Esophagus muscularis mucosa (tissue), 4 donors: ENCODE data around the gene TCP11. TPM values are rescaled to one million over a fixed set of nuclear protein-coding genes. Genes with fewer than 3 reads are reported as not detected.

Source experiments
- DNase-seq: peaks from one replicate; pipeline ENCODE4 v3.0.0-alpha.2; 2017; ENCODE audit errors: extremely low spot score
- H3K27ac ChIP-seq, 4 donors: fragments of 200-600 bp; sonication (generic); replicated peaks in 1 of 4; 1 replicate in 3 of 4; 2 replicates in 1 of 4; pipeline ENCODE4 v1.5.1; 2016 to 2019; ENCODE audit warnings: mild to moderate bottlenecking in 1 of 4
- H3K27me3 ChIP-seq, 4 donors: fragments of 200-600 bp; sonication (generic); one replicate each; pipeline versions ENCODE4 v1.5.1 to v1.6.0; 2016 to 2019
- H3K36me3 ChIP-seq, 4 donors: fragments of 200-600 bp; sonication (generic); one replicate each; pipeline ENCODE4 v1.5.1; 2016 to 2019
- H3K4me1 ChIP-seq, 4 donors: fragments of 200-600 bp; sonication (generic); one replicate each; pipeline ENCODE4 v1.5.1; 2016 to 2019
- H3K4me3 ChIP-seq, 4 donors: fragments of 200-600 bp; sonication (generic); 1 replicate in 2 of 4; 2 replicates in 2 of 4; pipeline ENCODE4 v1.5.1; 2016 to 2019; ENCODE audit warnings: mild to moderate bottlenecking in 4 of 4, moderate library complexity in 1 of 4
- H3K9me3 ChIP-seq, 4 donors: fragments of 200-600 bp; sonication (generic); 1 replicate in 3 of 4; 2 replicates in 1 of 4; pipeline ENCODE4 v1.5.1; 2016 to 2019
- CTCF ChIP-seq, 3 experiments: fragments of 200-600 bp in 2 of 3; fragments of 450-650 bp in 1 of 3; sonication (generic) in 2 of 3; IDR thresholded peaks; one replicate each; pipeline ENCODE4 v1.5.1; 2017 to 2019; ENCODE audit warnings: antibody characterized with exemption in 3 of 3, mild to moderate bottlenecking in 2 of 3, moderate library complexity in 1 of 3
- EP300 ChIP-seq: sonication (generic); formaldehyde crosslinking; IDR thresholded peaks from one replicate; pipeline ENCODE4 v1.6.1; 2017; ENCODE audit warnings: antibody characterized with exemption
- POLR2A ChIP-seq: fragments of 450-650 bp; IDR thresholded peaks from one replicate; pipeline ENCODE4 v1.6.1; 2017; ENCODE audit warnings: antibody characterized with exemption, moderate library complexity, mild to moderate bottlenecking, low read depth
- POLR2AphosphoS5 ChIP-seq, 2 donors: sonication (generic); formaldehyde crosslinking; IDR thresholded peaks; one replicate each; pipeline ENCODE4 v1.6.1; 2017; ENCODE audit warnings: antibody characterized with exemption in 2 of 2
- WGBS: methylation state at CpG from one replicate; pipeline ENCODE4 v1.1.5; 2018; 5-methylcytosine and 5-hydroxymethylcytosine counted together
- intact Hi-C: fragments of 100-400 bp; cut with DNase I; formaldehyde crosslinking; loops from one replicate; pipeline ENCODE4 v1.15.1; 2023
- total RNA-seq, 4 donors: library from RNA; depleted of rRNA; stranded (reverse); fragments of >200 nt; gene quantifications; one replicate each; pipeline versions ENCODE4 v1.1.0 to v1.2.1, GENCODE V29; 2016

Gene TCP11
- 1 to 10 TPM in 1 of 4 donors, under 1 TPM in 2, not detected in 1; 0.75 to 1.1 (median 0.83) TPM for total RNA-seq

DNA sequence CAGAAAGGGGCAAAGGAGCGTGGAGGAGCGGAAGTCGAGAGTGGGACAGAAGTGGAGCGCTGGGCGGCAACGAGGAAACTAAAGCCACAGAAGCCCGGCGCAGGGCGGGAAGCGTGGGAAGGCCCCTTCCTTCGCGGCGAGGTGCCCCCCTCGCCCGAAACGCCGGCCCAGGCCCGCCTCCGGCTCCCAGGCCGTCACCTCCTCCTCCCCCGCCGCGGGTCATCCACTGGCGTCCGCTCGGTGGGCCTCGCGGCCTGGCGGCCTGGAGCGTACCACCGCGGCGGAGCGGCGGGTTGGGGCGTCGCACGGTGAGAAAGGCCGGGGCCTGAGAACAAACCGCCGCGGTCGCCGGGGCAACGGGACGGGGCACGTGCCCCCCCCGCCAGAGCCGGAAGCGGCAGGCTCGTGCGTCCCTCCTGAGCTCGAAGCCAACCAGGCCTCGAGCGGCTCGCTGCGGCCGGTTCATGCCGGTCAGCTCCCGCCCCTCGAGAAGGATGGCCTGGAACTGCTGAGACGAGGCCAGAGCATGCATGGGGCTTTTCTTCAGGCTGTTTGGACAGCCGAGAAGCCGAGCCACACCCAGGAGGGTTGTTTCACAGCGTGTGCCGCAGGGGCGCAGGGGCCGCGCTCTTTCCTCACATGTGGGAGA, at the start of gene TCP11:
TSS of gene TCP11 (minus strand) at position 333 of the 649 bp plus-strand sequence. CDS start 469 bp downstream, outside the sequence.
- Histone ChIP-seq H3K9me3 (no peaks in the 10 kb centered on the region), H3K36me3 (no peaks in the 10 kb centered on the region), H3K27ac (no peak within 1 kb of the TSS), H3K4me3 (peak within 1 kb of the TSS; percentile 27 to 47 (median 35)), H3K27me3 (peaks cover 0 to 11% (median 0%) of the 10 kb centered on the region in 4 donors), H3K4me1 (peaks cover 0 to 25% (median 17%) of the 10 kb centered on the region in 4 donors)
- no peak for DNase-seq
- intact Hi-C loops, result loop anchor here (2.0 kb wide), 1 partner anchor 154 kb away; no protein-coding TSS in a partner anchor
- TF ChIP-seq POLR2A, result no peak
- TF ChIP-seq EP300, result no peak
- TF ChIP-seq CTCF (IDR thresholded peaks at IDR 0.05), result no peak
- TF ChIP-seq POLR2AphosphoS5 (IDR thresholded peaks at IDR 0.05), result no peak
- WGBS, result 50% methylated on average over 23 of the region's 69 CpGs

GRCh38 chr6:35190306-35190705, 49.2 kb upstream of the TCP11 start:
- no peak for TF ChIP-seq EP300
- TF ChIP-seq CTCF (IDR thresholded peaks at IDR 0.05), result no peak
- no peak for TF ChIP-seq POLR2AphosphoS5 (IDR thresholded peaks at IDR 0.05)
- no peak for TF ChIP-seq POLR2A
- Histone ChIP-seq H3K36me3 (no peaks in the 10 kb centered on the region), H3K27ac (no peak overlapping the region), H3K27me3 (no peaks in the 10 kb centered on the region), H3K4me1 (peaks cover 0 to 7% (median 6%) of the 10 kb centered on the region in 4 donors), H3K9me3 (no peaks in the 10 kb centered on the region), H3K4me3 (no peak overlapping the region)
- intact Hi-C loops, result no loop called here
- DNase-seq, result no peak

DNA sequence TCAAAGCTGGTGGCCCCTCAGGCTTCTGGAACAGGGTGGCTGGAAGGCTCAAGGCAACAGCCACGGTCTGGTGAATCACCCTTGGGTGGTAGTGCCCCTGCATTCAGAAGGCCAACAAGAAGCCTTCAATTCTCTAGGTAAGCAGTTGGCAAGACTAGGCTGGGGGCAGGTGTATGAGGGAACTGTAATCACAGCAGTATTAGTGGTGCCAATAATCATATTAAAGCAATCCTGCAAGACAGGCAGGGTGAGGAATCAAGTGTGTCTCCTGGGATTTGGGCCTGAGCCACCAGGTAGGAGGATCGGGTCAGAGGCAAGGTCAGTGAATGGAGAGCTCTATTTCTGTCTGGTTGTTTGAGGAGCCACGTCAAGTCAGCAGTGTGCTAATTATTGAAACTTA, 47.7 kb upstream of the TCP11 start:
- H3K4me1 ChIP-seq, result peaks cover 2 to 11% (median 10%) of the 10 kb centered on the region in 4 donors
- no peak overlapping the region for H3K4me3 ChIP-seq
- H3K36me3 ChIP-seq, result no peaks in the 10 kb centered on the region
- 91% methylated on average over 3 of the region's 3 CpGs for WGBS
- TF ChIP-seq POLR2AphosphoS5 (IDR thresholded peaks at IDR 0.05) (no peak), CTCF (IDR thresholded peaks at IDR 0.05) (no peak), POLR2A (no peak), EP300 (no peak)
- H3K27me3 ChIP-seq, result no peaks in the 10 kb centered on the region
- no peak overlapping the region for H3K27ac ChIP-seq
- no peaks in the 10 kb centered on the region for H3K9me3 ChIP-seq
- intact Hi-C loops, result no loop called here
- DNase-seq, result no peak

DNA sequence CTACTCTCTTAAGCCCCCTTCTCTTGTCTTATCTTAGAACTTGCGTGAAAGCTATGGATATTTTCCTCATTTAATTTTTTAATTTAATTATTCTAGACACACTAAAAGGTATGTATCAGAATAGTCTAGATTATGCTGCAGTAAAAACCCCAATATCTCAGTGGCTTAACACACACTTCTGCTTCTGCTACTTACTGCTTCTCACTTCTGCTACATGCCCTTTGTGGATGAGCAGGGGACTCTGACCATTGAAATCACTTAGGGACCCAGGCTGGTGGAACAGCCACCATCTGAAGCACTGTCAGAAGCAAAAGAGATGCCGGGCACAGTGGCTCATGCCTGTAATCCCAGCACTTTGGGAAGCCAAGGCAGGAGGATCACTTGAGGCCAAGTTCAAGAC, 45.4 kb upstream of the TCP11 start:
- 98% methylated on average over 2 of the region's 2 CpGs for WGBS
- H3K9me3 ChIP-seq, result no peaks in the 10 kb centered on the region
- intact Hi-C loops, result no loop called here
- H3K36me3 ChIP-seq, result no peaks in the 10 kb centered on the region
- TF ChIP-seq CTCF (IDR thresholded peaks at IDR 0.05) (no peak), POLR2AphosphoS5 (IDR thresholded peaks at IDR 0.05) (no peak), EP300 (no peak), POLR2A (no peak)
- H3K27ac ChIP-seq, result no peak overlapping the region
- no peak overlapping the region for H3K4me3 ChIP-seq
- H3K4me1 ChIP-seq, result peaks cover 8 to 20% (median 19%) of the 10 kb centered on the region in 4 donors
- DNase-seq, result no peak
- H3K27me3 ChIP-seq, result no peaks in the 10 kb centered on the region

- Histone ChIP-seq H3K36me3 (no peaks in the 10 kb centered on the region), H3K27ac (no peak overlapping the region), H3K4me3 (no peak overlapping the region), H3K4me1 (peaks cover 11 to 26% (median 25%) of the 10 kb centered on the region in 4 donors), H3K27me3 (no peaks in the 10 kb centered on the region), H3K9me3 (no peaks in the 10 kb centered on the region)
- DNase-seq, result no peak
- TF ChIP-seq POLR2AphosphoS5 (IDR thresholded peaks at IDR 0.05), result no peak
- TF ChIP-seq EP300, result no peak
- no peak for TF ChIP-seq POLR2A
- TF ChIP-seq CTCF (IDR thresholded peaks at IDR 0.05), result no peak
- WGBS, result 64% methylated on average over 1 of the region's 1 CpG
- intact Hi-C loops, result no loop called here
Measured at GRCh38 chr6:35185971-35186370, 44.8 kb upstream of the TCP11 start.
